Progenitor cell of endocrine pancreas (in vitro differentiated cells): ENCODE data around the gene NLRC3. TPM values are rescaled to one million over a fixed set of nuclear protein-coding genes. Genes with fewer than 3 reads are reported as not detected.
A peak's percentile ranks its signal among the peaks of the same experiment; 100 is the strongest.
"Not testable (repeated sequence)": the region's sequence is repeated elsewhere in the genome, so short reads cannot be mapped to it uniquely, and the experiment has no call there.

Experiments
- DNase-seq: peaks from one replicate; pipeline ENCODE4 v3.0.0; 2021; ENCODE audit warnings: low spot score; ENCODE audit not compliant: unreplicated experiment
- H3K27ac Mint-ChIP-seq: 2 replicates; pipeline ENCODE4 v1.8.0; 2021; ENCODE audit warnings: mild to moderate bottlenecking, moderate library complexity, mixed read lengths
- H3K27me3 Mint-ChIP-seq: 2 replicates; pipeline ENCODE4 v1.8.0; 2021; ENCODE audit warnings: mixed read lengths
- H3K36me3 Mint-ChIP-seq: 2 replicates; pipeline ENCODE4 v1.8.0; 2022; ENCODE audit warnings: mixed read lengths; ENCODE audit not compliant: insufficient read depth
- H3K4me1 Mint-ChIP-seq: 2 replicates; pipeline ENCODE4 v1.8.0; 2021; ENCODE audit warnings: low read depth, mixed read lengths
- H3K4me3 Mint-ChIP-seq: 2 replicates; pipeline ENCODE4 v1.8.0; 2021; ENCODE audit warnings: low read depth, mild to moderate bottlenecking, moderate library complexity, mixed read lengths
- H3K9me3 Mint-ChIP-seq: 2 replicates; pipeline ENCODE4 v1.8.0; 2021; ENCODE audit warnings: low read depth, mixed read lengths
- CTCF ChIP-seq: fragments of 200-600 bp; sonication (generic); IDR thresholded peaks from one replicate; pipeline ENCODE4 v1.5.0; 2021; ENCODE audit warnings: antibody characterized with exemption, mild to moderate bottlenecking; ENCODE audit not compliant: unreplicated experiment
- total RNA-seq: library from RNA; stranded (reverse); gene quantifications from 2 replicates; pipeline ENCODE4 v1.2.1, GENCODE V29; 2021

Gene NLRC3
- total RNA-seq, 1 donor from 2014 or later: 0.14 TPM

- H3K27ac Mint-ChIP-seq: peak overlapping the region; percentile 71
- H3K4me1 Mint-ChIP-seq: peaks cover 24% of the 10 kb centered on the region
- no peak for TF ChIP-seq CTCF
- peaks cover 6% of the 10 kb centered on the region for H3K36me3 Mint-ChIP-seq
- peak overlapping the region; percentile 100 for H3K4me3 Mint-ChIP-seq
- H3K27me3 Mint-ChIP-seq: no peaks in the 10 kb centered on the region
- no peak for DNase-seq
- no peaks in the 10 kb centered on the region for H3K9me3 Mint-ChIP-seq
Observed at GRCh38 chr16:3609895-3610697, 32.9 kb upstream of the NLRC3 start.

GRCh38 chr16:3608976-3609375, 31.8 kb upstream of the NLRC3 start:
- H3K4me1 Mint-ChIP-seq: peaks cover 24% of the 10 kb centered on the region
- H3K27ac Mint-ChIP-seq, H3K27me3 Mint-ChIP-seq, H3K9me3 Mint-ChIP-seq, H3K36me3 Mint-ChIP-seq, DNase-seq: not testable (repeated sequence)
- peak overlapping the region; percentile 31 for H3K4me3 Mint-ChIP-seq

- H3K36me3 Mint-ChIP-seq: peaks cover 8% of the 10 kb centered on the region
- H3K9me3 Mint-ChIP-seq: no peaks in the 10 kb centered on the region
- H3K27me3 Mint-ChIP-seq: no peaks in the 10 kb centered on the region
- no peak overlapping the region for H3K27ac Mint-ChIP-seq
- H3K4me3 Mint-ChIP-seq: no peak overlapping the region
- TF ChIP-seq CTCF: no peak
- H3K4me1 Mint-ChIP-seq: peaks cover 20% of the 10 kb centered on the region
- DNase-seq: no peak
Observed at GRCh38 chr16:3608069-3608468, 30.9 kb upstream of the NLRC3 start.

GRCh38 chr16:3607634-3608033, 30.4 kb upstream of the NLRC3 start:
- H3K36me3 Mint-ChIP-seq: peaks cover 9% of the 10 kb centered on the region
- TF ChIP-seq CTCF: no peak
- peaks cover 17% of the 10 kb centered on the region for H3K4me1 Mint-ChIP-seq
- no peak for DNase-seq
- H3K4me3 Mint-ChIP-seq: no peak overlapping the region
- H3K27ac Mint-ChIP-seq: no peak overlapping the region
- H3K27me3 Mint-ChIP-seq: no peaks in the 10 kb centered on the region
- no peaks in the 10 kb centered on the region for H3K9me3 Mint-ChIP-seq

- H3K27ac Mint-ChIP-seq: no peak overlapping the region
- H3K9me3 Mint-ChIP-seq: no peaks in the 10 kb centered on the region
- H3K36me3 Mint-ChIP-seq: peaks cover 12% of the 10 kb centered on the region
- no peak for TF ChIP-seq CTCF
- H3K4me3 Mint-ChIP-seq: no peak overlapping the region
- peaks cover 16% of the 10 kb centered on the region for H3K4me1 Mint-ChIP-seq
- DNase-seq: no peak
- no peaks in the 10 kb centered on the region for H3K27me3 Mint-ChIP-seq
Observed at GRCh38 chr16:3607161-3607560, 30.0 kb upstream of the NLRC3 start.

- TF ChIP-seq CTCF: no peak
- Mint-ChIP-seq H3K4me1 (peaks cover 12% of the 10 kb centered on the region), H3K4me3 (no peak overlapping the region)
Observed at GRCh38 chr16:3606441-3606840, 29.2 kb upstream of the NLRC3 start.

More at GRCh38 chr16:3606441-3606840, 29.2 kb upstream of the NLRC3 start:
- no peak for DNase-seq
- Mint-ChIP-seq H3K9me3 (no peaks in the 10 kb centered on the region), H3K36me3 (peaks cover 17% of the 10 kb centered on the region), H3K27ac (no peak overlapping the region), H3K27me3 (no peaks in the 10 kb centered on the region)
